Effector memory CD8-positive, alpha-beta T cell (primary cell): Measurements from ENCODE around the gene SPOCK2.

Source experiments
- ATAC-seq: fragments of 150-1000 bp; cut with Tn5 transposase; replicated peaks from 2 replicates; pipeline ENCODE4 v1.10.0; 2021; ENCODE audit warnings: mild to moderate bottlenecking, moderate library complexity
- DNase-seq, 3 experiments: peaks; one replicate each; pipeline ENCODE4 v3.0.0; 2021
- H3K27ac Mint-ChIP-seq, 2 donors: one replicate each; pipeline ENCODE4 v1.8.0; 2022; ENCODE audit warnings: mild to moderate bottlenecking in 2 of 2, mixed read lengths in 2 of 2, moderate library complexity in 2 of 2
- H3K27me3 Mint-ChIP-seq, 2 donors: one replicate each; pipeline ENCODE4 v1.8.0; 2022; ENCODE audit warnings: mixed read lengths in 2 of 2
- H3K36me3 Mint-ChIP-seq: one replicate; pipeline ENCODE4 v1.8.0; 2022; ENCODE audit warnings: mild to moderate bottlenecking, moderate library complexity, mixed read lengths; ENCODE audit not compliant: insufficient read depth
- H3K4me1 Mint-ChIP-seq, 2 donors: one replicate each; pipeline ENCODE4 v1.8.0; 2022; ENCODE audit warnings: low read depth in 2 of 2, mixed read lengths in 2 of 2
- H3K4me3 Mint-ChIP-seq, 2 donors: one replicate each; pipeline ENCODE4 v1.8.0; 2022; ENCODE audit warnings: mild to moderate bottlenecking in 2 of 2, mixed read lengths in 2 of 2, moderate library complexity in 2 of 2
- H3K9me3 Mint-ChIP-seq, 2 donors: one replicate each; pipeline ENCODE4 v1.8.0; 2022; ENCODE audit warnings: mixed read lengths in 2 of 2

Gene SPOCK2

GRCh38 chr10:72089618-72090017 is 1.3 kb upstream of the SPOCK2 start:
- H3K36me3 Mint-ChIP-seq: peaks cover 43% of the 10 kb centered on the region
- no peaks in the 10 kb centered on the region for H3K9me3 Mint-ChIP-seq
- peaks cover 34 to 36% of the 10 kb centered on the region in 2 donors for H3K4me1 Mint-ChIP-seq
- no peaks in the 10 kb centered on the region for H3K27me3 Mint-ChIP-seq
- H3K4me3 Mint-ChIP-seq: peak overlapping the region; percentile 94 to 97
- DNase-seq (peak in 1 of 3 experiments; percentile 2), ATAC-seq (no peak)
- peak overlapping the region; percentile 99 for H3K27ac Mint-ChIP-seq

- H3K9me3 Mint-ChIP-seq: no peaks in the 10 kb centered on the region
- DNase-seq (peak; percentile 36 to 45 (median 40)), ATAC-seq (peak; percentile 24)
- H3K4me1 Mint-ChIP-seq: peaks cover 39 to 40% of the 10 kb centered on the region in 2 donors
- no peaks in the 10 kb centered on the region for H3K27me3 Mint-ChIP-seq
- H3K4me3 Mint-ChIP-seq: peak overlapping the region; percentile 94 to 97
- peak overlapping the region; percentile 99 for H3K27ac Mint-ChIP-seq
- peaks cover 49% of the 10 kb centered on the region for H3K36me3 Mint-ChIP-seq
Measured at GRCh38 chr10:72088889-72089575, 681 bp upstream of the SPOCK2 start.

- Mint-ChIP-seq H3K4me1 (peaks cover 51 to 54% of the 10 kb centered on the region in 2 donors), H3K36me3 (peaks cover 65% of the 10 kb centered on the region)
- peak; percentile 42 to 50 (median 45) for DNase-seq
Measured at GRCh38 chr10:72087392-72087968, 871 bp downstream of the SPOCK2 start.

DNA sequence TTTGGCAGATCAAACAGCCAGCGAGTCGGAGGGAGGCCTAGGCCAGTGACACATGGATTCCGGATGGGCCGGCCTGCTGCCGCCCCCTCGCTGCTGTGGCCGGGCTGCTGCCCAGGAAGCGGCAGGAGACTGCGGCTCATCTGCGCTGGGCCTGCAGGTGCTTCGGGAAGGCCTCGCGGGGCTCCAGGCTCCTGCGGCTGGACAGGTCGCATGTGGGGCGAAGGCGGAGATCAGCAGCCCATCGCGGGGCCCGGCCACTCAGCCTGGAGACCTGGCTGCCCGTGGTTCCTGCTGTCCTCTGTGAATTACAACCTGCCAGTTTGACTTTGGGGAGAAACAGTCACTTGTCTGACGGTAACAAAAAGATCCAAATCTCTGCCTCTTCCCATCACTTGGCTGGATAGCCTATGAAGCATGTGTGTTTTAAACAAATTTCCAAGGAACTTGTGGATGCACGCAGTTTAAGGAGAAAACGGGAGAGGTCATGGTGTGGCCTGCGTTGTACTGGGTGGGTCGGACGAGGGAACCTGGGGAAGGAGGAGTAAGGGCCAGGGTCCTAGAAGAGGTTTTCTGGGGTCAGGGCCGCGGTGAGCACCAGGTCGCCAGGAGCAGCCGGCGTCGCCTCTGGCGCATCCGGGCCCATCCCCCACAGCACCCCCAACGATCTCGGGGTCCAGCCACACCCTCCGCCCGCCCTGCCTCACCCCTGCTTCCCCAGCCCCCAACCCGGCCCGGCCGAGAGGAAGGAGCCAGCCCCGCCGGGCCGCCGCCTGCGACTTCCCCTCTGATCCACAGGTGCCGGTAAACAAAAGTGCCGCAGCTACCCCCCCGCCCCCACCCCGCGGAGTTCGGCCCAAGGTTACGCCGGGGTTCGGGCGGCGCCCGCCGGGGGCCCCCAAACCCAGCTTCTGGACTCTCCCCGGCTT is 1.6 kb downstream of the SPOCK2 start:
- peak overlapping the region; percentile 94 to 97 for H3K4me3 Mint-ChIP-seq
- peak overlapping the region; percentile 99 for H3K27ac Mint-ChIP-seq
- no peaks in the 10 kb centered on the region for H3K9me3 Mint-ChIP-seq
- DNase-seq (peak; percentile 60 to 65 (median 63)), ATAC-seq (peak; percentile 15)
- H3K4me1 Mint-ChIP-seq: peaks cover 57 to 59% of the 10 kb centered on the region in 2 donors
- H3K36me3 Mint-ChIP-seq: peaks cover 72% of the 10 kb centered on the region
- no peaks in the 10 kb centered on the region for H3K27me3 Mint-ChIP-seq

More at GRCh38 chr10:72087392-72087968, 871 bp downstream of the SPOCK2 start:
- H3K27ac Mint-ChIP-seq: peak overlapping the region; percentile 99
- no peaks in the 10 kb centered on the region for H3K27me3 Mint-ChIP-seq
- ATAC-seq: peak; percentile 21
- peak overlapping the region; percentile 94 to 97 for H3K4me3 Mint-ChIP-seq
- no peaks in the 10 kb centered on the region for H3K9me3 Mint-ChIP-seq

- peak overlapping the region; percentile 94 to 97 for H3K4me3 Mint-ChIP-seq
- DNase-seq: peak in 2 of 3 experiments; percentile 2 to 5
- H3K27ac Mint-ChIP-seq: peak overlapping the region; percentile 99
- no peaks in the 10 kb centered on the region for H3K27me3 Mint-ChIP-seq
- peaks cover 64 to 66% of the 10 kb centered on the region in 2 donors for H3K4me1 Mint-ChIP-seq
- no peaks in the 10 kb centered on the region for H3K9me3 Mint-ChIP-seq
- ATAC-seq: no peak
- H3K36me3 Mint-ChIP-seq: peaks cover 80% of the 10 kb centered on the region
Measured at GRCh38 chr10:72085864-72086465, 2.4 kb downstream of the SPOCK2 start.

DNA sequence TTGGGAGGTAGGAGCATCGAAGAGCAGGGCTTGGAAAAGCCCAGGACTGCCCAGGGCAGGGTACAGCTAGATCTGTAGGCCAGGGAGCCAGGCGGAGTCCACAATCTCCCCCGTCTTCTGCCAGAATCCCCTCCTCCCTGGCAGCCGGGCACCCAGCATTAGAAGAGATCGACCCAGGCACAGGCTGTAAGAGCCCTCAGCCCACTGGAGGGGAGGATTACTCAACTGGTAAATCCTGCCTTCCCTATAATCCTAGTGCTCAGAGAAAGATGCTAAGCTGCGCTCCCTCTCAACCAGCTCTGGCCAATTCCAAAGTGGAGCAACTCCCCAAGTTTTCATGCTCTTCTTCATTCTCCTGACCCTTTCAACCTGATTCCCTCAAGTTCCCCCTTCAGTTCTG is 3.2 kb downstream of the SPOCK2 start:
- Mint-ChIP-seq H3K27me3 (no peaks in the 10 kb centered on the region), H3K4me1 (peaks cover 69% of the 10 kb centered on the region in 2 donors), H3K36me3 (peaks cover 88% of the 10 kb centered on the region), H3K9me3 (no peaks in the 10 kb centered on the region), H3K4me3 (peak overlapping the region; percentile 94 to 97), H3K27ac (peak overlapping the region; percentile 99)
- ATAC-seq: no peak
- DNase-seq: no peak

- peaks cover 73 to 76% of the 10 kb centered on the region in 2 donors for H3K4me1 Mint-ChIP-seq
- H3K9me3 Mint-ChIP-seq: no peaks in the 10 kb centered on the region
- H3K27me3 Mint-ChIP-seq: no peaks in the 10 kb centered on the region
- DNase-seq: peak; percentile 73 to 80 (median 76)
- peak; percentile 49 for ATAC-seq
- peaks cover 100% of the 10 kb centered on the region for H3K36me3 Mint-ChIP-seq
- peak overlapping the region; percentile 94 to 97 for H3K4me3 Mint-ChIP-seq
- H3K27ac Mint-ChIP-seq: peak overlapping the region; percentile 99
Measured at GRCh38 chr10:72083790-72084459, 4.4 kb downstream of the SPOCK2 start.

- Mint-ChIP-seq H3K4me1 (peaks cover 74 to 77% of the 10 kb centered on the region in 2 donors), H3K27ac (peak overlapping the region; percentile 99), H3K4me3 (peak overlapping the region; percentile 94 to 97), H3K27me3 (no peaks in the 10 kb centered on the region), H3K9me3 (no peaks in the 10 kb centered on the region), H3K36me3 (peaks cover 100% of the 10 kb centered on the region)
- DNase-seq: peak in 2 of 3 experiments; percentile 5 to 14
- no peak for ATAC-seq
Measured at GRCh38 chr10:72082856-72083789, 5.2 kb downstream of the SPOCK2 start.

DNA sequence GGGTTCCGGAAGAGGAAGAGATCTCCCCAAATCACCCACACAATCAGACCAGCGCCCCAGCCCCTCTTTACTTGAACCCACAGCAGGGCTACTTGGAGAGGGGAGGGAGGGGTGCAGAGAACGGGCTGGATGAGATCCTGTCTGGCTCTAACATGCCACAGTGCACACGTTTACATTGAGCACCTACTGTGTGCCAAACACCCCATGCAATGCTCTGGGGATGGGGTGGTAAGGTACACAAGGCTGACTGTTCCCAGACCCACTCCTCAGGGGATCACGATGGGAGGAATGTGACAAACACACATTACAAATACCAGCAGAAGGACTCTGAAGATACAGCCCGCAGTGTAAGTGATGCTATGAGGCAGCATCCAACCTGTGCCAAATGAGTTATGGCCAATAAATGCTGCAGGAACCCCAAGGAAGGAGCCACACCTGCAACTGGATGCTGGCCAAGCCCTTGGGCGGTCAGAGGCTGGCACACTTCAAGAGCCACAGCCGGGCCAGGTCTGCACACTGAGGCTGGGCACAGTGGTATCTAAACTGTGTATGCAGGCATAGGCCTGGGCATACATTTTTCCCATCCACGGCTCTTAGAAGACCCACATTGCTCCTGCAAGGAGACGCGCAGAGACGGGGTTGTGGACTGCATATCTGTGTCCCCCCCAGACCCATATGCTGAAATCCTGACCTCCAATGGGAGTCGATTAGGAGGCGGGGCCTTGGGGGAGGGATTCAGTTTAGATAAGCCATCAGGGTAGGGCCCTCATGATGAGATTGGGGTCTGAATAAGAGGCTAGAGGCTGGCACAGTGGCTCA is 6.4 kb downstream of the SPOCK2 start:
- ATAC-seq (no peak), DNase-seq (peak in 2 of 3 experiments; percentile 1 to 5)
- peaks cover 100% of the 10 kb centered on the region for H3K36me3 Mint-ChIP-seq
- no peaks in the 10 kb centered on the region for H3K9me3 Mint-ChIP-seq
- peaks cover 84 to 85% of the 10 kb centered on the region in 2 donors for H3K4me1 Mint-ChIP-seq
- peak overlapping the region; percentile 99 for H3K27ac Mint-ChIP-seq
- H3K27me3 Mint-ChIP-seq: no peaks in the 10 kb centered on the region
- H3K4me3 Mint-ChIP-seq: peak overlapping the region; percentile 74 to 94

DNA sequence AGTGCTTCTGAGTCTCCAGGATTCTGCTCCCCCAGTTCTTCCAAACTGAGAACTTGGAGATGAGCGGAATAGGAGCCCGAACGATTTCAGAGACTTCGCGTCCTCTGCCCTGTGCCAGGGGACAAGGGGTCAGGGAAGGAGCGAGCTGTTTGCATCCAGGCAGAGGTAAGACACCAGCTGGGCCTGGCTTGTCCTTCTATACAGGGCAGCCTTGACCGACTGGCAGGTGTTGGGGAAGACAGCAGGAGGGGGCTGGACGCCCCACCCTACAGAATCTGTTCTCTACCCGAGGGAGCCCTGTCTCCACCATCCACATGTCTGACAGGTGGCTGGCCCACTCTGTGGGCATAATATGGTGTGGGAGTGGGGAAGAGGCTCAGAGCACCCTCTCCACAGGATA is 7.1 kb downstream of the SPOCK2 start:
- peaks cover 98% of the 10 kb centered on the region for H3K36me3 Mint-ChIP-seq
- peak in 2 of 3 experiments; percentile 1 for DNase-seq
- peaks cover 83 to 86% of the 10 kb centered on the region in 2 donors for H3K4me1 Mint-ChIP-seq
- no peak for ATAC-seq
- peak overlapping the region; percentile 74 to 94 for H3K4me3 Mint-ChIP-seq
- no peaks in the 10 kb centered on the region for H3K9me3 Mint-ChIP-seq
- peak overlapping the region; percentile 94 to 99 for H3K27ac Mint-ChIP-seq
- no peaks in the 10 kb centered on the region for H3K27me3 Mint-ChIP-seq
